Dedifferentiated amniotic fluid mesenchymal stem cell (primary cell): ENCODE data around the gene SRRM4.
"Not testable (repeated sequence)": the region's sequence is repeated elsewhere in the genome, so short reads cannot be mapped to it uniquely, and the experiment has no call there.

Experiments
- DNase-seq: peaks from one replicate; pipeline ENCODE4 v3.0.0-alpha.2; 2016; ENCODE audit errors: extremely low spot score

SRRM4 gene

GRCh38 chr12:118981285-118982211 is at the start of gene SRRM4:
Gene SRRM4 (plus strand): TSS chr12:118981541. CDS start chr12:118981883, 342 bp downstream.
- DNase-seq, result no peak

- no peak for DNase-seq
Observed at GRCh38 chr12:118946256-118946655, 35.1 kb upstream of the SRRM4 start.

GRCh38 chr12:118958520-118958919 is 22.8 kb upstream of the SRRM4 start:
- no peak for DNase-seq

- DNase-seq, result no peak
Observed at GRCh38 chr12:118959348-118959747, 22.0 kb upstream of the SRRM4 start.

- DNase-seq, result no peak
Observed at GRCh38 chr12:118959985-118960560, 21.3 kb upstream of the SRRM4 start.

- DNase-seq, result no peak
Observed at GRCh38 chr12:118960865-118961264, 20.5 kb upstream of the SRRM4 start.

GRCh38 chr12:118964988-118965387 is 16.4 kb upstream of the SRRM4 start:
- DNase-seq, result no peak

- DNase-seq, result no peak
Observed at GRCh38 chr12:118970856-118971255, 10.5 kb upstream of the SRRM4 start.

GRCh38 chr12:118972982-118973381 is 8.4 kb upstream of the SRRM4 start:
- no peak for DNase-seq

- no peak for DNase-seq
Observed at GRCh38 chr12:118979763-118980406, 1.5 kb upstream of the SRRM4 start.

GRCh38 chr12:118980407-118981014 is 830 bp upstream of the SRRM4 start:
- no peak for DNase-seq

GRCh38 chr12:118982302-118982701 is 961 bp downstream of the SRRM4 start:
- no peak for DNase-seq

GRCh38 chr12:118982984-118983761 is 1.8 kb downstream of the SRRM4 start:
- no peak for DNase-seq

GRCh38 chr12:118984161-118984943 is 3.0 kb downstream of the SRRM4 start:
- DNase-seq, result no peak

GRCh38 chr12:118986050-118986449 is 4.7 kb downstream of the SRRM4 start:
- DNase-seq, result no peak

- DNase-seq, result no peak
Observed at GRCh38 chr12:118999107-118999506, 17.8 kb downstream of the SRRM4 start.

- DNase-seq, result no peak
Observed at GRCh38 chr12:119005085-119005484, 23.7 kb downstream of the SRRM4 start.

- DNase-seq, result no peak
Observed at GRCh38 chr12:119005913-119006312, 24.6 kb downstream of the SRRM4 start.

GRCh38 chr12:119006746-119007145 is 25.4 kb downstream of the SRRM4 start:
- no peak for DNase-seq

GRCh38 chr12:119008273-119008672 is 26.9 kb downstream of the SRRM4 start:
- not testable (repeated sequence) for DNase-seq
